ENCODE measurements around the gene STARD8.
A peak's percentile ranks its signal among the peaks of the same experiment; 100 is the strongest.

STARD8 gene

DNA sequence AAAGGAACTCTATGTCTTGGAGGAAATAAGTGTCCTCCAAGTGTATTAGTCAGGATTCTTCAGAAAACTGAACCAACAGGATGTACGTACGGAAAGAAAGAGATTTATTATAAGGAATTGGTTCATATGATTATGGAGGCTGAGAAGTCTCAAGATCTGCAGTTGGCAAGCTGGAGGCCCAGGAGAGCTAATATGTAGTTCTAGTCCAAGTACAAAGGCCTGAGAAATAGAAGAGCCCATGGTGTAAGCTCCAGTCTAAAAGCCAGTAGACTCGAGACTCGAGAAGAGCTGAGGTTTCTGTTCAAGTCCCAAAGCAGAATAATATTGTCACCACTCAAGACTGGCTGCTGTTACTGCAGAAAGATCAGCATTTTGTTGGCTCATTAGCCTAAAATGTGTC, 116.0 kb downstream of the STARD8 start:
- Mint-ChIP-seq H3K27me3 (no peaks in the 10 kb centered on the region), H3K27ac (peak overlapping the region in 1 of 2 donors; percentile 81), H3K4me1 (no peaks in the 10 kb centered on the region), H3K9me3 (no peaks in the 10 kb centered on the region), H3K4me3 (no peak overlapping the region)
- no peak for ATAC-seq
- DNase-seq, result no peak

Data from stimulated activated naive CD8-positive, alpha-beta T cell treated with anti-CD3 and anti-CD28 coated beads, Interleukin-15, amount 100 ng/mL, for 72 hours (primary cell).